Psoas muscle (tissue), 8 donors: Measurements from ENCODE around the gene SLC24A4. TPM values are rescaled to one million over a fixed set of nuclear protein-coding genes. Genes with fewer than 3 reads are reported as not detected.

Experiments
- ATAC-seq, 4 donors: fragments of 200-7000 bp; cut with Tn5 transposase; one replicate each; pipeline ENCODE4 v1.9.1; 2020; ENCODE audit warnings: moderate library complexity in 3 of 4, mild to moderate bottlenecking in 2 of 4
- DNase-seq, 2 donors: peaks; one replicate each; pipeline ENCODE4 v3.0.0-alpha.2; 2020
- H3K27ac ChIP-seq: fragments of 200-600 bp; one replicate; pipeline ENCODE4 v1.8.0; 2022
- H3K27me3 ChIP-seq, 3 donors: fragments of 200-600 bp in 1 of 3; one replicate each; pipeline versions ENCODE4 v1.6.1 to v1.8.0; 2013 to 2022; ENCODE audit warnings: low read length in 2 of 3, mild to moderate bottlenecking in 2 of 3, moderate library complexity in 1 of 3; ENCODE audit not compliant: insufficient read depth in 3 of 3
- H3K36me3 ChIP-seq, 2 donors: fragments of 200-600 bp in 1 of 2; one replicate each; pipeline versions ENCODE4 v1.6.1 to v1.8.0; 2013 to 2022; ENCODE audit warnings: low read depth in 1 of 2, mild to moderate bottlenecking in 1 of 2, moderate library complexity in 1 of 2; ENCODE audit not compliant: insufficient read depth in 1 of 2
- H3K4me1 ChIP-seq: fragments of 200-600 bp; one replicate; pipeline ENCODE4 v1.8.0; 2022
- H3K4me3 ChIP-seq: fragments of 200-600 bp; one replicate; pipeline ENCODE4 v1.8.0; 2022; ENCODE audit warnings: mild to moderate bottlenecking
- H3K9me3 ChIP-seq: fragments of 200-600 bp; one replicate; pipeline ENCODE4 v1.8.0; 2022
- CTCF ChIP-seq: fragments of 200-600 bp; IDR thresholded peaks from one replicate; pipeline ENCODE4 v1.8.0; 2022; ENCODE audit warnings: antibody characterized with exemption
- WGBS, 3 donors: extraction: QIAGEN DNeasy Blood & Tissue Kit; methylation state at CpG; one replicate each; pipeline versions ENCODE4 v1.1.6 to v1.1.7; 2013; 5-methylcytosine and 5-hydroxymethylcytosine counted together
- intact Hi-C, 2 donors: fragments of 100-400 bp; cut with DNase I; formaldehyde crosslinking; loops; one replicate each; pipeline versions ENCODE4 v1.11.0 to v1.14.2; 2022
- long read RNA-seq, 2 donors: library from polyadenylated mRNA; unstranded; transcript quantifications; one replicate each; pipeline ENCODE4 v2.0.0, GENCODE V29; 2021
- polyA plus RNA-seq, 3 donors: library from polyadenylated mRNA; stranded (reverse); fragments of 200-250 nt; gene quantifications; one replicate each; pipeline ENCODE4 v1.2.3, GENCODE V29; 2013
- total RNA-seq, 4 donors: library from RNA; stranded (reverse); fragmentation: NEBNext Ultra II Directional in 2 of 4; extraction: Animal tissue kit (Norgen Biotek cat#: 25700) in 2 of 4; gene quantifications; one replicate each; pipeline versions ENCODE4 v1.2.1 to v1.2.4, GENCODE V29; 2021 to 2023
- donor health status: healthy with polysubstance abuse.
- donor health status: DM: no; HTN: no; CAD: no; lungs with moderate emphysema.
- donor health status: Bipolar disorder and iron deficiency.
- donor health status: healthy.
- donor health status: DM: yes; HTN: yes; CAD: no.
- donor health status: DM: no; HTN: no; CAD: no.
- donor health status: DM: no; HTN: no; CAD: no.
- donor health status: DM: yes; HTN: yes; CAD: no.

Gene SLC24A4, protein sequence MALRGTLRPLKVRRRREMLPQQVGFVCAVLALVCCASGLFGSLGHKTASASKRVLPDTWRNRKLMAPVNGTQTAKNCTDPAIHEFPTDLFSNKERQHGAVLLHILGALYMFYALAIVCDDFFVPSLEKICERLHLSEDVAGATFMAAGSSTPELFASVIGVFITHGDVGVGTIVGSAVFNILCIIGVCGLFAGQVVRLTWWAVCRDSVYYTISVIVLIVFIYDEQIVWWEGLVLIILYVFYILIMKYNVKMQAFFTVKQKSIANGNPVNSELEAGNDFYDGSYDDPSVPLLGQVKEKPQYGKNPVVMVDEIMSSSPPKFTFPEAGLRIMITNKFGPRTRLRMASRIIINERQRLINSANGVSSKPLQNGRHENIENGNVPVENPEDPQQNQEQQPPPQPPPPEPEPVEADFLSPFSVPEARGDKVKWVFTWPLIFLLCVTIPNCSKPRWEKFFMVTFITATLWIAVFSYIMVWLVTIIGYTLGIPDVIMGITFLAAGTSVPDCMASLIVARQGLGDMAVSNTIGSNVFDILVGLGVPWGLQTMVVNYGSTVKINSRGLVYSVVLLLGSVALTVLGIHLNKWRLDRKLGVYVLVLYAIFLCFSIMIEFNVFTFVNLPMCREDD
- total RNA-seq = 1 to 10 TPM in 1 of 4 donors, under 1 TPM in 3; 0.34 to 2.3 (median 0.52) TPM
- polyA plus RNA-seq = under 1 TPM; 0.21 to 0.35 (median 0.22) TPM
- long read RNA-seq, donor 1 = 0 reads
- long read RNA-seq, donor 2, full-length matches to known transcripts = 1 of 1 reads
- long read RNA-seq, donor 2, partial matches to known transcripts = 0 of 1 reads
- long read RNA-seq, donor 2, other reads (novel, unspliced or antisense) = 0 of 1 reads

DNA sequence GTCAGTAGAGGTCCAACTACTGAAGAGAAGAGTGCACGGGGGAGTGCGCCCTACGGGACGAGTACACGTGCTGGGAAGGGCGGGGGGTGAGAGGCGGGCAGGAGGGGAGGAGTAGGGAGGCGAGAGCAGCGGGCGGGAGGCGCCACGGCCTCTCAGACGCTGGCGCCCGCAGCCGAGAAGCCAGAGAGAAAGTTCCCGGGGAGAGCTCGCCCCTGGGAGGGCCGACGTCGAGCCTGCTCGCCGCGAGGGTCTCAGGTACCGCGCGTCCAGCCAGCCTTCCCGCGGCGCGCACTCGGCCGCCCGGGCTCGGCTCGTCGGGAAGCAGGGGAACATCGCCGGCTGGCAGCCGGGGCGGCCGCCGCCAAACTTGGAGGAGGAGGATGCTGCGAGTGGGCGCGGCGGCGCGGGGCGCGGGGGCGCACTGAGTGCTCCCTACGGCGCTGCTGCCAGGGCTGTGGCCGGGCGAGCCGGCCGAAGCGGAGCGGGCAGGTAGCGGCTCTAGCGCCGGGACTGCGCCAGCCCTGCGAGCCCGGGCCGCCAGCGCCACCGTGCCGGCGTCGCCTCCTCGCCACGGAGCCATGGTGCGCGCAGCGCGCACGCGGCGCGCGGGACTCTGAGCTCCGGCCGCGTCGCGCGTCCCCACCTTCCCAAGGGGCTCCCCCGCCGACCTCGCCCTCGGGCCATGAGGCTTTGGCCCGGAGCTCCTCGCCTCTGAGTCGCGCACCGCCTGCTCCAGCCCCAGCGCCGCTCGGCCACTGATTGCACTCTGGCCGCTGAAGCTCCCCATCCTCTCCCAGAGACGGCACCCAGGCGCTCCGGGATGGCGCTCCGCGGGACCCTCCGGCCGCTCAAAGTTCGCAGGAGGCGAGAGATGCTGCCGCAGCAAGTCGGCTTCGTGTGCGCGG, at the start of gene SLC24A4:
Gene SLC24A4 (plus strand): TSS at position 155 of the 905 bp plus-strand sequence. CDS start 666 bp downstream, at position 821.
- Histone ChIP-seq H3K27me3 (peaks cover 0 to 16% (median 10%) of the 10 kb centered on the region in 3 donors), H3K27ac (no peak within 1 kb of the TSS), H3K4me1 (no peaks in the 10 kb centered on the region), H3K36me3 (no peaks in the 10 kb centered on the region), H3K4me3 (peak within 1 kb of the TSS; percentile 58), H3K9me3 (no peaks in the 10 kb centered on the region)
- ATAC-seq (peak; percentile 51 to 81 (median 74)), DNase-seq (peak in 1 of 2 donors; percentile 18)
- TF ChIP-seq CTCF = no peak
- intact Hi-C loops = no loop called here
- 0 to 1% (median 0%) methylated on average over 51 to 116 of the region's 117 CpGs for WGBS, 3 donors

DNA sequence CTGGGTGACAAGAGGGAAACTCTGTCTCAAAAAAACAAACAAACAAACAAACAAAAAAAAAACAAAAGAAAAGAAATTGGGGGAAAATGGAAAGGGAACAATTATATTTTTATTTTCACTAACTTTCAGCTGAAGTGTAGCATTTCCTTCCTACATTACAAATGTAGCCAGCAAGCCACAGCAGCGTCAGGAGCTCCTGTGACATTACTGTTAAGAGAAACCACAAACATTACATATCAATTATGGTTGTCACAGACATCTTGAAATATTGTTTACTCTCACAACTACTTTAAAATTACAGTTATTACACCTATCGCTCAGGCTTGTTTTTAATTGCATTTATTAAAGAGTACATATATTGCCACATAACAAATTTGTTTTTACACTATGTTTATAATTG, 49.8 kb upstream of the SLC24A4 start:
- ATAC-seq = no peak
- no peak for DNase-seq
- WGBS, 3 donors = 83 to 87% (median 85%) methylated on average over 2 of the region's 2 CpGs
- no peak for TF ChIP-seq CTCF
- intact Hi-C loops = no loop called here
- Histone ChIP-seq H3K9me3 (no peaks in the 10 kb centered on the region), H3K36me3 (no peaks in the 10 kb centered on the region), H3K4me1 (no peaks in the 10 kb centered on the region), H3K4me3 (no peak overlapping the region), H3K27ac (no peak overlapping the region), H3K27me3 (no peaks in the 10 kb centered on the region)

GRCh38 chr14:92274055-92274454, 48.9 kb upstream of the SLC24A4 start:
- no peaks in the 10 kb centered on the region for H3K36me3 ChIP-seq
- intact Hi-C loops = no loop called here

More at GRCh38 chr14:92274055-92274454, 48.9 kb upstream of the SLC24A4 start:
- Histone ChIP-seq H3K27me3 (no peaks in the 10 kb centered on the region), H3K4me1 (no peaks in the 10 kb centered on the region), H3K27ac (no peak overlapping the region), H3K9me3 (no peaks in the 10 kb centered on the region), H3K4me3 (no peak overlapping the region)
- no peak for TF ChIP-seq CTCF
- DNase-seq (no peak), ATAC-seq (no peak)
- WGBS, 3 donors = 71 to 82% (median 78%) methylated on average over 7 of the region's 7 CpGs
